Measurements from ENCODE around the gene GRIK3. TPM values are rescaled to one million over a fixed set of nuclear protein-coding genes. Genes with fewer than 3 reads are reported as not detected.

GRIK3 gene
- total RNA-seq, 2 experiments from 2014 or later, result 16.3 to 55.0 TPM

GRCh38 chr1:36771660-36772284, 262.5 kb downstream of the GRIK3 start:
- POLR2A ChIA-PET, result no interaction called here
- Histone ChIP-seq H3K4me1 (ENCODE audit: insufficient read depth, low read length, poor library complexity, severe bottlenecking) (no peaks in the 10 kb centered on the region), H3K9me2 (ENCODE audit: insufficient read depth, low read length) (no peaks in the 10 kb centered on the region), H3K4me3 (ENCODE audit: low read depth, low read length, poor library complexity, severe bottlenecking) (no peak overlapping the region), H3K36me3 (ENCODE audit: insufficient read depth, low read length) (no peaks in the 10 kb centered on the region), H3K4me2 (ENCODE audit: low read length) (no peak overlapping the region), H4K20me1 (ENCODE audit: insufficient read depth, low read length) (no peaks in the 10 kb centered on the region), H3K27ac (ENCODE audit: low read depth, low read length, poor library complexity, severe bottlenecking) (no peak overlapping the region), H2AFZ (ENCODE audit: low read length) (no peak overlapping the region), H3K9me3 (ENCODE audit: low read length) (no peaks in the 10 kb centered on the region), H3K79me2 (ENCODE audit: insufficient read depth, low read depth, low read length) (no peaks in the 10 kb centered on the region)
- intact Hi-C loops (cut with micrococcal nuclease; ENCODE audit: unreplicated experiment), result no loop called here
- CTCF ChIA-PET (ENCODE audit: unreplicated experiment), result no interaction called here
- no TSS peak for BruUV-seq (replicated peaks)
- TF ChIP-seq CTCF (conservative IDR thresholded peaks at IDR 0.05; ENCODE audit: low read length), result no peak
- no peak for TF ChIP-seq EZH2phosphoT487 (IDR thresholded peaks at IDR 0.05; ENCODE audit: borderline replicate concordance, low read depth, low read length)
- DNase-seq (ENCODE audit: low spot score), result no peak

GRCh38 chr1:36771240-36771639, 263.1 kb downstream of the GRIK3 start:
- Histone ChIP-seq H3K9me3 (ENCODE audit: low read length) (no peaks in the 10 kb centered on the region), H3K36me3 (ENCODE audit: insufficient read depth, low read length) (no peaks in the 10 kb centered on the region), H3K9me2 (ENCODE audit: insufficient read depth, low read length) (no peaks in the 10 kb centered on the region), H3K79me2 (ENCODE audit: insufficient read depth, low read depth, low read length) (no peaks in the 10 kb centered on the region), H3K4me1 (ENCODE audit: insufficient read depth, low read length, poor library complexity, severe bottlenecking) (no peaks in the 10 kb centered on the region), H3K4me2 (ENCODE audit: low read length) (no peak overlapping the region), H4K20me1 (ENCODE audit: insufficient read depth, low read length) (no peaks in the 10 kb centered on the region), H3K27ac (ENCODE audit: low read depth, low read length, poor library complexity, severe bottlenecking) (no peak overlapping the region), H2AFZ (ENCODE audit: low read length) (no peak overlapping the region), H3K4me3 (ENCODE audit: low read depth, low read length, poor library complexity, severe bottlenecking) (no peak overlapping the region)
- POLR2A ChIA-PET, result no interaction called here
- CTCF ChIA-PET (ENCODE audit: unreplicated experiment), result no interaction called here
- intact Hi-C loops (cut with micrococcal nuclease; ENCODE audit: unreplicated experiment), result no loop called here
- DNase-seq (ENCODE audit: low spot score), result no peak
- TF ChIP-seq CTCF (conservative IDR thresholded peaks at IDR 0.05; ENCODE audit: low read length) (no peak), EZH2phosphoT487 (IDR thresholded peaks at IDR 0.05; ENCODE audit: borderline replicate concordance, low read depth, low read length) (no peak)
- BruUV-seq (replicated peaks), result no TSS peak

GRCh38 chr1:36769886-36770830, 264.2 kb downstream of the GRIK3 start:
- BruUV-seq (replicated peaks), result no TSS peak
- H3K9me3 ChIP-seq (ENCODE audit: low read length), result no peaks in the 10 kb centered on the region

More at GRCh38 chr1:36769886-36770830, 264.2 kb downstream of the GRIK3 start:
- CTCF ChIA-PET (ENCODE audit: unreplicated experiment), result no interaction called here
- Histone ChIP-seq H3K4me2 (ENCODE audit: low read length) (no peak overlapping the region), H3K27ac (ENCODE audit: low read depth, low read length, poor library complexity, severe bottlenecking) (no peak overlapping the region), H4K20me1 (ENCODE audit: insufficient read depth, low read length) (no peaks in the 10 kb centered on the region), H3K36me3 (ENCODE audit: insufficient read depth, low read length) (no peaks in the 10 kb centered on the region), H3K4me3 (ENCODE audit: low read depth, low read length, poor library complexity, severe bottlenecking) (no peak overlapping the region), H3K79me2 (ENCODE audit: insufficient read depth, low read depth, low read length) (no peaks in the 10 kb centered on the region), H3K9me2 (ENCODE audit: insufficient read depth, low read length) (no peaks in the 10 kb centered on the region), H2AFZ (ENCODE audit: low read length) (no peak overlapping the region), H3K4me1 (ENCODE audit: insufficient read depth, low read length, poor library complexity, severe bottlenecking) (no peaks in the 10 kb centered on the region)
- POLR2A ChIA-PET, result no interaction called here
- no peak for TF ChIP-seq EZH2phosphoT487 (IDR thresholded peaks at IDR 0.05; ENCODE audit: borderline replicate concordance, low read depth, low read length)
- TF ChIP-seq CTCF (conservative IDR thresholded peaks at IDR 0.05; ENCODE audit: low read length), result no peak
- DNase-seq (ENCODE audit: low spot score), result no peak
- intact Hi-C loops (cut with micrococcal nuclease; ENCODE audit: unreplicated experiment), result no loop called here

Data from OCI-LY7 (cell line).